Right lung (tissue), 5 donors: ENCODE results near the gene MAD2L2. TPM values are rescaled to one million over a fixed set of nuclear protein-coding genes. Genes with fewer than 3 reads are reported as not detected.

Experiments
- DNase-seq, 2 donors: peaks; one replicate each; pipeline ENCODE4 v3.0.0-alpha.2; 2013
- polyA plus RNA-seq, 5 donors: library from polyadenylated mRNA; unstranded; fragments of 120-200 nt; gene quantifications; one replicate each; pipeline versions ENCODE4 v1.2.1 to v1.2.3, GENCODE V29; 2013; ENCODE audit warnings: inconsistent platforms in 1 of 5, low replicate concordance in 1 of 5; ENCODE audit not compliant: insufficient read length in 5 of 5, insufficient read depth in 1 of 5

MAD2L2 gene
- polyA plus RNA-seq, 5 donors, result 43.0 to 61.5 (median 46.7) TPM

DNA sequence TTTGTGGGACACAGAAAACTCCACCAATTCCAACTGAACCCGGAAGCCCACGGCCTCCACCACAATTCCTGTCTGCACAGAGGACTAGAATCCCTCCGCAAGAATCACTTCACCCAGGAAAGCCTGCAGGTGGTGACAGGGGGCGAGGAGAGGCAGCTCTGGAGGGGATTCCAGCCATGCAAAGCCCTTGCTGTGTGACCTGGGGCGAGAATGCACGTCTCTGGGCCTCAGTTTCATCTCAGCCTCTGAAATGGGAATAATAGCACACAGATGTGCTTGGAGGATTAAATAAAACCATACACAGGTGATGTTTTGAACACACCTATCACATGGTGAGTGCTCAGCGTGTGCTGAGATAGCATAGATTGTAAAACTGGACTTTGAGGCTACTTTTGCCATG lies 40.8 kb downstream of the MAD2L2 start:
- DNase-seq, result no peak

DNA sequence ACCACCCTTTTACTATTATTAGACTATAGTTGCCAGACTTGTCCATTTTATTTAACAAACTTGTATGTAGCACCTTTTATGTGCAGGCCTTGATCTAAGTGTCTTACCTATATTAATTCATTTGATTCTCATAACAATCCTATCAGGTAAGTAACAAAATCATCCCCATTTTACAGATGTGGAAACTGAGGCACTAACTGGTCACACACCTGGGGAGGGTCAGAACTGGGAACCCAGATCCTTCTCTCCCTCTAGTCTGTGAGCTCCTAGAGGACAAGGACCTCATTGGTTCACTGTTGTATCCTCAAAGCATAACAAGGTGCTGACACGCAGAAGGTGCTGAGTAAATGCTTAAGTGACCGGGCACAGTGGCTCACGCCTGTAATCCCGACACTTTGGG lies 41.6 kb downstream of the MAD2L2 start:
- no peak for DNase-seq

- no peak for DNase-seq
Observed at GRCh38 chr1:11638121-11638520, 42.8 kb downstream of the MAD2L2 start.

DNA sequence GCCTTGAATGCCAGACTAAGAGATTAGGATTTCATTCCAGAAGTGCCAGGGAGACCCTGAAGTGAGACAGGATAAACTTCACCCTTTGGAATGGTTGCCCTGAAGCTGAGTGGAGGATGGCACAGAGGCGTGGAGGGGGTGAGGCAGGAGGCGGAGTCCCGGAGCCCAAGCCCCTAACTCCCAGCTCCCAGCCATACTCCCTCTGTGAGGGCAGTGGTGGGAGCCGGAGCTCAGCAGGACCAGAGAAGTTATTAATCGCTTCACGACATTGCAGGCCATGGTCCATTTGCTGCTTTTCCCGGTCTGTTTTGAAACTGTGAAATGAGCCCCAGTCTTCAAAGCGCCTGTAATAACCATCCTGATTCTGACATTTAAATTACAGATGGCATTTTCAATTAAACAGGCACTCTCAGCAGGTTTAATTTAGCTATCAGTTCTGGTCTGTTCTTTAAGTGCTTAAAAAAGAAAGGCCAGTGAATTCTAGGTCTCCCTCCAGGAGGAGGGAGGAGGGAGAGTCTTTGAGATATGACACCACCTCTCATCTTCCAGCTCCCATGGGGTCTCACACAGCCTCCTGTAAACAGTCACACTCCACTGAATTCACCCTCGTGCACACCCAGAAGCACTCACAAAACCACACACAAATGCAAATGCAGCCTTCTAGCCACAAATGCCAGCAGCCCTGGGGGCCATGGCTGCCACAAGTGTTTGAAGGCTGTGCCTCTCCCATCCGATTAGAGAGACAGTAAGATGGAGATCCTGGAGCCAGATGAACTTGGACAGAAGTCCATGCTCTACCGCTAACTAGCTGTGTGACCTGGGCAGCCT lies 46.4 kb downstream of the MAD2L2 start:
- no peak for DNase-seq

DNA sequence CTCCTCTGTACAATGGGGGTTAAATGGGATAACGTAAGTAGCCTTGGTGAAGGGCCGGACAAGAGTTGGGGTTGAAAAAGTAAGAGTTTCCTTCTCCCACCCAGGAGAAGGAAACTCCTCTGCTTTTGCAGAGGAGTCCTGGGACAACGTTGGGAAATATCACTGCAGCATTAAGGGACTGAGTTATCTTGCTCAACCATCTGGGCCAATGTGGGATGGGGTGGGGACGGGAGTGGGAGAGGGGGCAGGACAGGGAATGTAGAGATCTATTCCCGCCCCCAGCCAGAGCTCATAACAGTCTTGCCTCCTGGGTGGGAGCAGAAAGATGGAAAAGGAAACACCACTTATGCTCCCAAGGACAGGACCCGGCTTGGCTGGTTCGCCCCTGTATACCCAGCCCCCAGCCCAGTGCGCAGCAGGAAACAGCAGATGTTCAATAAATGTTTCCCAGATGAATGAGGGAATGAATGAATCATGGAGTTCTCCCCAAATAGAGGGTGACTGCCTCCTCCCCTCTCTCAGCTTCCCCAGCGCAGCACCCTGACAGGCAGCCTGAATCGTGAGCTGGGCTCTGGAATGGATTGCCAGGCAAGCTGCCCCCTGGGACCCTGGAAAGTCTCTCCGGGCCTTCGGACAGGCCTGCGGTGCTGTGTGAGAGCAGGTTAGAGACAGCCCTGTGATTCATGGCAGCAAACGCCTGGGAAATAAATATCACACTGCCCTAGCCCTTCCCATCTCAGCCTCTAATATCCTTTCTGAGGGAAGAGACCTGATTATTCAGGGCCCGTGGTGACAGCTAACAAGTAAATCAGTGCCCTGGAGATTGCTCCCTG lies 51.5 kb downstream of the MAD2L2 start:
- DNase-seq, result no peak

DNA sequence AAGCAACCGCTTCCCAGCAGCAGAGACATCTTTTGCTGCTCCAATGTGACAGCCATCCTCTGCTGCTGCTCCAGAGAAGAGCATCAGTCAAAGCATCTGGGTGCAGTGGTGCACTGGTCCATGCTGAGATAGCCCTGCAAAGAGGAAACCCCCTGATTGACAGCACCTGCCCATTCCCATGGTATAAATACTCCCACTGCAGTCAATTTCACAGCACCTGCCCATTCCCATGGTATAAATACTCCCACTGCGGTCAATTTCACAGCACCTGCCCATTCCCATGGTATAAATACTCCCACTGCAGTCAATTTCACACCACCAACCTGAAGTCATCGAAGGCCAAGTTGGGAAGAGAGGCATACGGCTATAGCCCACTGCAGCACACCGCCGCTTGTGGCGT lies 52.2 kb downstream of the MAD2L2 start:
- DNase-seq, result no peak

DNA sequence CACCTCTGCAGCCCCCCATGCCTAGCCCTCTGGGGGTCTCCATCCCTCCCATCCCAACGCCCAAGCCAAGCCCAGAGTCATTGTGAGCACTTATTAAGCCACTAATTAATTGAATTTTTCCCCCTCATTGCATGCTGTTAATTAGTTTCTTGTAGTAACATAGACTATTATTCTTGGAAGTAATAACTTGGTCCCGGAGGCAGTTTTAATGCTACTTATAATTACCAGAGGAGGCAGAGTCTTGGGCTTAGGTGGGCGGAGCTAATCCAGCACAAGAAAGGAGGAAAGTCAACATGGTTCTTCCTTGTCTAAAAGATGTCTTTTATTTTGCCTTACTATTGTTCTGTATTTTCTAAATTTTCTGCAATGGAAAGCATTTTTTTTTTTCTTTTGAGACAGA lies 54.4 kb downstream of the MAD2L2 start:
- DNase-seq, result no peak

Other genes with a start within 250 kb of the MAD2L2 start
- under 1 TPM; 0.42 to 0.89 (median 0.50) TPM for gene DISP3, start 202.0 kb downstream of the MAD2L2 start, polyA plus RNA-seq
- gene FBXO2, start 26.7 kb downstream of the MAD2L2 start, polyA plus RNA-seq, result 1 to 10 TPM in 1 of 5 donors, under 1 TPM in 4; 0.52 to 1.5 (median 0.73) TPM
- 10 to 100 TPM; 10.4 to 20.3 (median 15.8) TPM for gene FBXO44, start 26.3 kb downstream of the MAD2L2 start, polyA plus RNA-seq
- 1 to 10 TPM; 4.5 to 7.8 (median 5.4) TPM for gene FBXO6, start 16.9 kb downstream of the MAD2L2 start, polyA plus RNA-seq
- 1 to 10 TPM; 1.9 to 2.7 (median 2.2) TPM for gene DRAXIN, start 10.6 kb upstream of the MAD2L2 start, polyA plus RNA-seq
- 10 to 100 TPM; 22.0 to 32.8 (median 29.6) TPM for gene AGTRAP, start 55.0 kb upstream of the MAD2L2 start, polyA plus RNA-seq
- gene C1orf167, start 81.0 kb upstream of the MAD2L2 start, polyA plus RNA-seq, result under 1 TPM in 2 of 5 donors, not detected in 3; 0.29 to 0.55 TPM
- gene MTHFR, start 124.8 kb upstream of the MAD2L2 start, polyA plus RNA-seq, result 10 to 100 TPM; 13.4 to 24.2 (median 21.2) TPM
- 10 to 100 TPM; 17.2 to 24.2 (median 18.4) TPM for gene CLCN6, start 125.0 kb upstream of the MAD2L2 start, polyA plus RNA-seq
- 1 to 10 TPM in 2 of 5 donors, under 1 TPM in 3; 0.43 to 1.5 (median 0.73) TPM for gene NPPA, start 166.6 kb upstream of the MAD2L2 start, polyA plus RNA-seq
- gene NPPB, start 177.8 kb upstream of the MAD2L2 start, polyA plus RNA-seq, result not detected
- gene KIAA2013, start 245.3 kb upstream of the MAD2L2 start, polyA plus RNA-seq, result 10 to 100 TPM; 25.5 to 41.1 (median 32.7) TPM